Natural killer cell treated with Interleukin-12 subunit alpha and Interleukin-12 subunit beta and Interleukin-15 and Interleukin-18, amount 100 ng/mL, for 72 hours (primary cell): ENCODE results near the gene SERTAD1. TPM values are rescaled to one million over a fixed set of nuclear protein-coding genes. Genes with fewer than 3 reads are reported as not detected.
"Not testable (repeated sequence)": the region's sequence is repeated elsewhere in the genome, so short reads cannot be mapped to it uniquely, and the experiment has no call there.

ENCODE experiments used
- ATAC-seq, 2 donors: fragments of 150-1000 bp; cut with Tn5 transposase in 1 of 2; sonication (Bioruptor Pico), chemical (Tn5 transposase) in 1 of 2; 2 replicates each; pipeline ENCODE4 v1.10.0; 2021
- DNase-seq: peaks from one replicate; pipeline ENCODE4 v3.0.0; 2022; ENCODE audit warnings: low spot score
- H3K27ac Mint-ChIP-seq, 2 donors: 1 replicate in 1 of 2; 2 replicates in 1 of 2; pipeline ENCODE4 v1.8.0; 2022; ENCODE audit warnings: mixed read lengths in 2 of 2, mild to moderate bottlenecking in 1 of 2, moderate library complexity in 1 of 2
- H3K27me3 Mint-ChIP-seq, 2 donors: 1 replicate in 1 of 2; 2 replicates in 1 of 2; pipeline ENCODE4 v1.8.0; 2022; ENCODE audit warnings: mixed read lengths in 2 of 2
- H3K36me3 Mint-ChIP-seq: one replicate; pipeline ENCODE4 v1.8.0; 2022; ENCODE audit warnings: mixed read lengths
- H3K4me1 Mint-ChIP-seq, 2 donors: 1 replicate in 1 of 2; 2 replicates in 1 of 2; pipeline ENCODE4 v1.8.0; 2022; ENCODE audit warnings: low read depth in 2 of 2, mixed read lengths in 2 of 2, mild to moderate bottlenecking in 1 of 2
- H3K4me3 Mint-ChIP-seq: one replicate; pipeline ENCODE4 v1.8.0; 2022; ENCODE audit warnings: mixed read lengths
- H3K9me3 Mint-ChIP-seq: 2 replicates; pipeline ENCODE4 v1.8.0; 2022; ENCODE audit warnings: mixed read lengths
- total RNA-seq, 2 donors: library from RNA; stranded (reverse); gene quantifications; one replicate each; pipeline ENCODE4 v1.2.3, GENCODE V29; 2022

The SERTAD1 gene
- total RNA-seq, 2 donors from 2014 or later = 11.2 to 21.5 TPM

GRCh38 chr19:40461669-40462221, 36.0 kb upstream of the SERTAD1 start:
- Mint-ChIP-seq H3K4me1 (peaks cover 23 to 26% of the 10 kb centered on the region in 2 donors), H3K27ac (no peak overlapping the region), H3K27me3 (peaks cover 6 to 8% of the 10 kb centered on the region in 2 donors), H3K4me3 (no peak overlapping the region), H3K36me3 (peaks cover 4% of the 10 kb centered on the region), H3K9me3 (no peaks in the 10 kb centered on the region)
- ATAC-seq = no peak
- DNase-seq = no peak

DNA sequence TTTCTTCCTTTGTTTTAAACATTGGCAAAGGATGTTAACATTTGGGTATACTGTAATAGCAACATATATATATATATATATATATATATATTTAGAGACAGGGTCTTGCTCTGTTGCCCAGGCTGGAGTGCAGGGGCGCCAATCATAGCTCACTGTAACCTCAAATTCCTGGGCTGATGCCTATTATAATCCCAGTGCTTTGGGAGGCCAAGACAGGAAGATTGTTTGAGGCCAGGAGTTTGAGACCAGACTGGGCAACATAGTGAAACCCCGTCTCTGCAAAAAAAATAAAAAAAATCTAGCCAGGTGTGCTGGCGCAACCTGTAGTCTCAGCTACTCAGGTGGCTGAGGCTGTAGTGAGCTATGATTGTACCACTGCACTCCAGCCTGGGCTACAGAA, 34.4 kb upstream of the SERTAD1 start:
- no peaks in the 10 kb centered on the region for H3K36me3 Mint-ChIP-seq

GRCh38 chr19:40458597-40458974, 32.8 kb upstream of the SERTAD1 start:
- no peak for ATAC-seq
- no peak for DNase-seq
- Mint-ChIP-seq H3K36me3 (no peaks in the 10 kb centered on the region), H3K27me3 (no peaks in the 10 kb centered on the region), H3K4me3 (no peak overlapping the region), H3K27ac (no peak overlapping the region), H3K9me3 (no peaks in the 10 kb centered on the region), H3K4me1 (peaks cover 0 to 3% of the 10 kb centered on the region in 2 donors)

More for the DNA sequence above, 34.4 kb upstream of the SERTAD1 start:
- ATAC-seq (no peak), DNase-seq (no peak)
- Mint-ChIP-seq H3K4me3 (no peak overlapping the region), H3K27ac (no peak overlapping the region), H3K27me3 (no peaks in the 10 kb centered on the region), H3K4me1 (peaks cover 8 to 10% of the 10 kb centered on the region in 2 donors), H3K9me3 (no peaks in the 10 kb centered on the region)

DNA sequence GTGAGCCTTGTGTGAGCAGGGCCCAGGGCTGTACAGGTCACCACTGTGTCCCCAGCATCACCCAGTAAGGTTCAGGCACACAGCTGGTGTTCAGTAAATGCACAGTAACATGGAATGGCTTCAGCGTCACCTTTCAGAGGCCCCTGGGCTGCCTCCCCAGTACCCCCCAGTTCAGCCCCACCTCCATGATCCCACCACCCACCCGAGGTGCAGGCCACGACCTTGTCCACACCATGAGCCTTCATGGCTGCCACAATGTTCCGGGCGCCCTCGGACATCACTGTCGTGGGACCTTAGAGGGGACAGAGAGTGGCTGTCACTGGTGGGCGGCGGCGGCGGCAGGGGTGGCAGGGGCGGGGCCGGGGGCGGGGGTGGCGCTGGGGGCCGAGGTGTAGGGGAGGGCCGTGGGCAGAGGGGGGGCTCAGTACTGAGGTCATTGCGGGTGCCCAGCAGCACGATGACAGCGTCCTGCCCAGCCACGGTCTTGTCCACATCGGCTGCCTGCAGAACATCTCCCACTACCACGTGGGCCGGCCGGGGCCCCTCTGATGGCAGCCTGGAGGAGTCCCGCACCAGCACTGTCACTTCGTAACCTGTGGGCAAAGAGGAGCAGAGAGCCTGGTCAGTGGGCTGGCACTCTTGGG, 32.3 kb upstream of the SERTAD1 start:
- no peak overlapping the region for H3K27ac Mint-ChIP-seq
- H3K4me3 Mint-ChIP-seq = no peak overlapping the region
- no peaks in the 10 kb centered on the region for H3K9me3 Mint-ChIP-seq
- peaks cover 0 to 3% of the 10 kb centered on the region in 2 donors for H3K4me1 Mint-ChIP-seq
- ATAC-seq (no peak), DNase-seq (no peak)
- H3K36me3 Mint-ChIP-seq = no peaks in the 10 kb centered on the region
- no peaks in the 10 kb centered on the region for H3K27me3 Mint-ChIP-seq

DNA sequence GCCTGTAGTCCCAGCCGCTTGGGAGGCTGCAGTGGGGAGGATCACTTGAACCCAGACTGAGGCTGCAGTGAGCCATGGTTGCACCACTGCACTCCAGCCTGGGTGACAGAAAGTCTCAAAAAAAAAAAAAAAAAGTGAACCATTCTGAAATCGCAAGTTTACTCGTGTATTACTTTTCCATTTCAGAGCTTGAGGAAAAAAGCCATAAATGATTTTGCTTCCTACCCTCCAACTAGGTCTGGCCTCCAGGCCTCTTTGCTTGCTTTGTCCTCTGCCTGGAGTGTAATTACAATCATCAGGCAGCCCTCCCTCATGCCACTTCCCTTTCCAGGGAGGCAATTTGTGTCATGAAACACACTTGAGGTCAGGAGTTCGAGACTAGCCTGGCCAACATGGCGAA, 31.3 kb upstream of the SERTAD1 start:
- no peak overlapping the region for H3K4me3 Mint-ChIP-seq
- DNase-seq = no peak
- H3K9me3 Mint-ChIP-seq = no peaks in the 10 kb centered on the region
- no peak overlapping the region for H3K27ac Mint-ChIP-seq
- peaks cover 0 to 3% of the 10 kb centered on the region in 2 donors for H3K4me1 Mint-ChIP-seq
- no peak for ATAC-seq
- no peaks in the 10 kb centered on the region for H3K27me3 Mint-ChIP-seq
- H3K36me3 Mint-ChIP-seq = no peaks in the 10 kb centered on the region

- not testable (repeated sequence) for ATAC-seq, DNase-seq, H3K4me3 Mint-ChIP-seq, H3K27me3 Mint-ChIP-seq, H3K9me3 Mint-ChIP-seq, H3K4me1 Mint-ChIP-seq, H3K36me3 Mint-ChIP-seq, H3K27ac Mint-ChIP-seq
These were observed 28.2 kb upstream of the SERTAD1 start for GRCh38 chr19:40453943-40454342.

GRCh38 chr19:40453151-40453735, 27.5 kb upstream of the SERTAD1 start:
- Mint-ChIP-seq H3K27ac (no peak overlapping the region), H3K9me3 (no peaks in the 10 kb centered on the region), H3K4me1 (no peaks in the 10 kb centered on the region)

DNA sequence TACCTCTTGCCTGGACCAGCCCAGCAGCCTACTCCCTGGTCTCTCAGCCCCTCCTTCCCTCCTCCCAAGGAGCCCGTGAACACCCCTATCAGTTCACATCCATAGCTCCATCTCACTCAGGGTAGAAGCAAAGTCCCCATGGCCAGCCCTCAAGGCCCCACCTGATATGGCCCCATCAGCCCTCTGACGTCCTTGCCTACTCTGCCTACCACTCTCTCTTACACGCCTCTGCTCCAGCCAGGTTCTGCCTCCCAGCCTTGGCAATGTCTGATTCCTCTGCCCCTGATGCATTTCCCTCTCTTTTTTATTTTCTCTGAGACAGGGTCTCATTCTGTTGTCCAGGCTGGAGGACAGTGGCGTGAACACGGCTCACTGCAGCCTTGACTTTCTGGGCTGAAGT, 26.2 kb upstream of the SERTAD1 start:
- ATAC-seq (no peak), DNase-seq (no peak)
- Mint-ChIP-seq H3K9me3 (no peaks in the 10 kb centered on the region), H3K36me3 (no peaks in the 10 kb centered on the region), H3K27ac (no peak overlapping the region), H3K4me3 (no peak overlapping the region), H3K4me1 (no peaks in the 10 kb centered on the region), H3K27me3 (no peaks in the 10 kb centered on the region)

More at GRCh38 chr19:40453151-40453735, 27.5 kb upstream of the SERTAD1 start:
- DNase-seq = no peak
- ATAC-seq = no peak
- Mint-ChIP-seq H3K4me3 (no peak overlapping the region), H3K27me3 (no peaks in the 10 kb centered on the region), H3K36me3 (no peaks in the 10 kb centered on the region)

- Mint-ChIP-seq H3K4me1 (no peaks in the 10 kb centered on the region), H3K27ac (no peak overlapping the region)
- ATAC-seq = no peak
These were observed 24.9 kb upstream of the SERTAD1 start for GRCh38 chr19:40450664-40451063.

DNA sequence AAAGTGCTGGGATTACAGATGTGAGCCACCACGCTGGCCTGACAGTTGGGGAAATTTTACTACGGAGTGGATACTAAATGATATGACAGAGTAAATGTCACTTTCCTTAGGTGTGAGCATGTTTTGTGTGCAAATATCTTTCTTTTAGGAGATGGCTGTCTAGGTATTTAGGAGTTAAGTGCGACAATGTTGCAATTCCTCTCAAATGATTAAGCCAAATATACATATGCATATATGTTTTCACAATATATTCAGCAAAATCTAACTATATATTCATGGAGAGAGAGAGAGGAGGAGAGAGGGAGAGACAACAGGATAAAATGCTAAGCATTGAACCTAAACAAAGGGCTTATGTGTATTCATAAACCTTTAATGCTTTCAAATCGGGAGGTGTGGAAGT, 23.7 kb upstream of the SERTAD1 start:
- Mint-ChIP-seq H3K9me3 (no peaks in the 10 kb centered on the region), H3K27ac (no peak overlapping the region), H3K27me3 (no peaks in the 10 kb centered on the region), H3K4me1 (peaks cover 4 to 6% of the 10 kb centered on the region in 2 donors), H3K4me3 (no peak overlapping the region), H3K36me3 (no peaks in the 10 kb centered on the region)
- ATAC-seq (no peak), DNase-seq (no peak)

More at GRCh38 chr19:40450664-40451063, 24.9 kb upstream of the SERTAD1 start:
- no peaks in the 10 kb centered on the region for H3K9me3 Mint-ChIP-seq
- no peak for DNase-seq
- no peaks in the 10 kb centered on the region for H3K27me3 Mint-ChIP-seq
- H3K36me3 Mint-ChIP-seq = no peaks in the 10 kb centered on the region
- H3K4me3 Mint-ChIP-seq = no peak overlapping the region

DNA sequence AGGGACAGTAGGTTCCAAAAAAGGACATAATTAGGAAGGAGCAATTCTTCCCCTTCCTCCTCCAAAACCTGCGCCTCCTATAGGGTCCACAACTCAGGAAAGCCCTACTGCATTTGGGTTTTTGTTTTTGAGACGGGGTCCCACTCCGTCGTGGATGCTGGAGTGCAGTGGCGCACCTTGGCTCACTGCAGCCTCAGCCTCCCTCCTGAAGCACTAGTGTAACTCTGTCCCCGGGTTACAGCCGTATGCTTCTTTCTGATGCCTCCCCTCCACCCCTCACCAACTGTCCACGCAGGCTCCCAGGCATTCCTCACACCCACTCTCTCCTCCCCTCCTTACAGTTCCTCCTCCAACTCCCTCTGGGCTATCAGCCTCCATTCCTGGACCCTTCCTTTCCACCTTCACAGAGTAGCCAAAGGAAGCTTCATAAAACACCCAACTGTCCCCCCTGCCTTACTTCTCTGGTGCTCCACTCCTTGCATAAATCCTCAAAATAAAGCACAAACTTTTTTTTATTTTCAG, 20.5 kb upstream of the SERTAD1 start:
- H3K36me3 Mint-ChIP-seq = peaks cover 5% of the 10 kb centered on the region
- ATAC-seq = no peak
- H3K4me1 Mint-ChIP-seq = peaks cover 12 to 22% of the 10 kb centered on the region in 2 donors
- no peak for DNase-seq
- peak overlapping the region in 1 of 2 donors; percentile 37 for H3K27ac Mint-ChIP-seq
- H3K9me3 Mint-ChIP-seq = no peaks in the 10 kb centered on the region
- H3K4me3 Mint-ChIP-seq = peak overlapping the region; percentile 5
- no peaks in the 10 kb centered on the region for H3K27me3 Mint-ChIP-seq

DNA sequence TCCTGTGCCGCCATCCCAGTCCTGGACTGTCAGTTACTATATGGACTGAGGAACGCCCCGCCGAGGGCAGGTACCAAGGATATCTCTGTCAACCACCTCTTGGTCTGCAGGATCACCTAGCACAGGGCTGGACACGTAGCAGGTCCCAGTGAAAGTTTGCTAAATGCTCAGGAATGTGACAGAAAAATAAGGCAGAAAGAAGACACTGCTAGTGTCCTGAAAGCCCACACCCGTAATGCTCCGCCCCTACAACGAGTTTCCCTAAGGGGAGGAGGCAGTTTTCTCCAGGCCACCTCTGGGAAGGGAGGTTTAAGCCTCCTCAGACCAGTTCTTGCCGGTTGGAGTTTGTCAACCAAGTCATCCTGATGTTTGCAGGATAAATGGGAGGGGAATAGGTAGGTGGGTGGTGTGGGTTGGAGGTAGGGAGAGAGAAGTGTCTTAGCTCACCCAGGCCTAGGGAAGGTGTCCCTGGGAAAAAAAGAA, 20.0 kb upstream of the SERTAD1 start:
- H3K9me3 Mint-ChIP-seq = no peaks in the 10 kb centered on the region
- H3K27me3 Mint-ChIP-seq = no peaks in the 10 kb centered on the region
- peaks cover 5% of the 10 kb centered on the region for H3K36me3 Mint-ChIP-seq
- peak overlapping the region; percentile 99 for H3K4me3 Mint-ChIP-seq
- DNase-seq (no peak), ATAC-seq (no peak)
- no peak overlapping the region for H3K27ac Mint-ChIP-seq
- H3K4me1 Mint-ChIP-seq = peaks cover 12 to 22% of the 10 kb centered on the region in 2 donors

GRCh38 chr19:40444825-40445312, 19.1 kb upstream of the SERTAD1 start:
- ATAC-seq (no peak), DNase-seq (no peak)
- Mint-ChIP-seq H3K9me3 (no peaks in the 10 kb centered on the region), H3K27ac (peak overlapping the region; percentile 85 to 90), H3K4me3 (peak overlapping the region; percentile 99), H3K27me3 (no peaks in the 10 kb centered on the region), H3K4me1 (peaks cover 12 to 22% of the 10 kb centered on the region in 2 donors), H3K36me3 (peaks cover 5% of the 10 kb centered on the region)
